ENCODE results near the gene RHBDL1. TPM values are rescaled to one million over a fixed set of nuclear protein-coding genes. Genes with fewer than 3 reads are reported as not detected.

The RHBDL1 gene
- total and polyA plus RNA-seq, 10 of the 15 experiments (the other 5 are each of a cell fraction or from before 2014, with no cell fraction given), result 0.04 to 1.3 (median 0.65) TPM; not detected in 5

GRCh38 chr16:678209-678857, 2.9 kb downstream of the RHBDL1 start:
- POLR2A ChIA-PET, result no interaction called here
- RAD21 ChIA-PET (ENCODE audit: unreplicated experiment), result interaction anchor here (0.6 kb wide), 1 partner anchor 1043 kb away, joined by 4 read pairs; no protein-coding TSS in a partner anchor
- BruUV-seq (replicated peaks), result no TSS peak
- Histone ChIP-seq H3K4me3 (no peak overlapping the region), H2AFZ (ENCODE audit: control insufficient read depth, low read depth, low read length) (no peak overlapping the region), H4K20me1 (ENCODE audit: control insufficient read depth, insufficient read depth) (peaks cover 6% of the 10 kb centered on the region; the same call in 1 of the 2 replicates), H3K9ac (ENCODE audit: control insufficient read depth, insufficient read depth, low read length) (no peak overlapping the region), H3K36me3 (ENCODE audit: control insufficient read depth in 2 of 2, insufficient read depth in 2 of 2, low read length in 1 of 2) (peaks cover 6 to 7% of the 10 kb centered on the region in 2 experiments; a peak in 2 of 4 replicates), H3K27ac (ENCODE audit: control insufficient read depth, insufficient read depth) (no peak overlapping the region), H3K4me2 (ENCODE audit: control insufficient read depth, insufficient read depth) (no peak overlapping the region), H3K4me1 (ENCODE audit: control insufficient read depth, insufficient read depth, low read length) (peaks cover 13% of the 10 kb centered on the region), H3K27me3 (replicated peaks in 1 of 2; ENCODE audit: control insufficient read depth in 2 of 2, insufficient read depth in 2 of 2, low read length in 1 of 2) (no peaks in the 10 kb centered on the region), H3K9me3 (replicated peaks; ENCODE audit: control insufficient read depth, insufficient read depth, low read length) (no peaks in the 10 kb centered on the region), H3K79me2 (ENCODE audit: control insufficient read depth, insufficient read depth, low read length) (peaks cover 18% of the 10 kb centered on the region)
- SMC1A ChIA-PET (ENCODE audit: uncharacterized antibody, unreplicated experiment), result no interaction called here
- FAIRE-seq (no peak), ATAC-seq (no peak), DNase-seq (ENCODE audit: low read depth, low spot score) (no peak)
- 22% methylated on average over 21 of the region's 21 CpGs for WGBS (ENCODE audit: insufficient coverage, insufficient replicate concordance, low lambda C conversion rate, missing lambda C conversion rate)
- intact Hi-C loops (cut with micrococcal nuclease; ENCODE audit: unreplicated experiment), result no loop called here
- CTCF ChIA-PET, result interaction anchor here (0.9 kb wide), 1 partner anchor 10 kb away, joined by 4 read pairs; the partner anchor contains the start of gene RHOT2
- TF ChIP-seq POLR2A (IDR thresholded peaks at IDR 0.05; ENCODE audit: low read depth, low read length) (peak; percentile 47; the same call in 1 of the 2 replicates), TCF12 (IDR thresholded peaks at IDR 0.05; ENCODE audit: low read depth, low read length) (0 out of 2 replicates have a peak, but pooled peaks have one; percentile 37), NFYA (IDR thresholded peaks at IDR 0.05; ENCODE audit: borderline replicate concordance, low read depth, low read length) (no peak)
- in situ Hi-C loops (cut with MboI), result no loop called here

GRCh38 chr16:678858-679813, 3.7 kb downstream of the RHBDL1 start:
- Histone ChIP-seq H3K27ac (ENCODE audit: control insufficient read depth, insufficient read depth) (no peak overlapping the region), H3K27me3 (replicated peaks in 1 of 2; ENCODE audit: control insufficient read depth in 2 of 2, insufficient read depth in 2 of 2, low read length in 1 of 2) (no peaks in the 10 kb centered on the region), H2AFZ (ENCODE audit: control insufficient read depth, low read depth, low read length) (peak overlapping the region; percentile 89), H3K4me2 (ENCODE audit: control insufficient read depth, insufficient read depth) (peak overlapping the region; percentile 92), H4K20me1 (ENCODE audit: control insufficient read depth, insufficient read depth) (peaks cover 6% of the 10 kb centered on the region; the same call in 1 of the 2 replicates), H3K9ac (ENCODE audit: control insufficient read depth, insufficient read depth, low read length) (no peak overlapping the region), H3K36me3 (ENCODE audit: control insufficient read depth in 2 of 2, insufficient read depth in 2 of 2, low read length in 1 of 2) (peaks cover 6 to 7% of the 10 kb centered on the region in 2 experiments; a peak in 2 of 4 replicates), H3K4me3 (peak overlapping the region; percentile 57), H3K79me2 (ENCODE audit: control insufficient read depth, insufficient read depth, low read length) (peaks cover 24% of the 10 kb centered on the region), H3K9me3 (replicated peaks; ENCODE audit: control insufficient read depth, insufficient read depth, low read length) (no peaks in the 10 kb centered on the region), H3K4me1 (ENCODE audit: control insufficient read depth, insufficient read depth, low read length) (peaks cover 15% of the 10 kb centered on the region)
- in situ Hi-C loops (cut with MboI) (no loop called here), intact Hi-C loops (cut with micrococcal nuclease; ENCODE audit: unreplicated experiment) (no loop called here)
- no peak for FAIRE-seq
- no TSS peak for BruUV-seq (replicated peaks)
- POLR2A ChIA-PET, result no interaction called here
- SMC1A ChIA-PET (ENCODE audit: uncharacterized antibody, unreplicated experiment), result no interaction called here
- CTCF ChIA-PET, result interaction anchor here (0.9 kb wide), 1 partner anchor 11 kb away, joined by 4 read pairs; the partner anchor contains the start of gene RHOT2
- 23% methylated on average over 50 of the region's 52 CpGs for WGBS (ENCODE audit: insufficient coverage, insufficient replicate concordance, low lambda C conversion rate, missing lambda C conversion rate)
- ATAC-seq, result peak; percentile 18
- RAD21 ChIA-PET (ENCODE audit: unreplicated experiment), result interaction anchor here (0.6 kb wide), 1 partner anchor 1042 kb away, joined by 4 read pairs; no protein-coding TSS in a partner anchor
- no peak for DNase-seq (ENCODE audit: low read depth, low spot score)
- TF ChIP-seq BACH1 (IDR thresholded peaks at IDR 0.05; ENCODE audit: borderline replicate concordance) (peak; percentile 70; the same call in 1 of the 2 replicates), RAD51 (IDR thresholded peaks at IDR 0.05) (no peak), GATAD2B (conservative IDR thresholded peaks at IDR 0.05; ENCODE audit: low read depth) (peak; percentile 12; the same call in 1 of the 2 replicates), MLLT1 (IDR thresholded peaks at IDR 0.05) (peak; percentile 58; the same call in 1 of the 2 replicates), SMARCA5 (IDR thresholded peaks at IDR 0.05) (0 out of 2 replicates have a peak, but pooled peaks have one; percentile 24), PKNOX1 (IDR thresholded peaks at IDR 0.05) (peak; percentile 16; the same call in 1 of the 2 replicates)
- TF ChIP-seq, protein P1, sequence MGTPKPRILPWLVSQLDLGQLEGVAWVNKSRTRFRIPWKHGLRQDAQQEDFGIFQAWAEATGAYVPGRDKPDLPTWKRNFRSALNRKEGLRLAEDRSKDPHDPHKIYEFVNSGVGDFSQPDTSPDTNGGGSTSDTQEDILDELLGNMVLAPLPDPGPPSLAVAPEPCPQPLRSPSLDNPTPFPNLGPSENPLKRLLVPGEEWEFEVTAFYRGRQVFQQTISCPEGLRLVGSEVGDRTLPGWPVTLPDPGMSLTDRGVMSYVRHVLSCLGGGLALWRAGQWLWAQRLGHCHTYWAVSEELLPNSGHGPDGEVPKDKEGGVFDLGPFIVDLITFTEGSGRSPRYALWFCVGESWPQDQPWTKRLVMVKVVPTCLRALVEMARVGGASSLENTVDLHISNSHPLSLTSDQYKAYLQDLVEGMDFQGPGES (IDR thresholded peaks at IDR 0.05), result no peak
